ENCODE results near the gene ACSM3.
"Not testable (repeated sequence)": the region's sequence is repeated elsewhere in the genome, so short reads cannot be mapped to it uniquely, and the experiment has no call there.

The ACSM3 gene

DNA sequence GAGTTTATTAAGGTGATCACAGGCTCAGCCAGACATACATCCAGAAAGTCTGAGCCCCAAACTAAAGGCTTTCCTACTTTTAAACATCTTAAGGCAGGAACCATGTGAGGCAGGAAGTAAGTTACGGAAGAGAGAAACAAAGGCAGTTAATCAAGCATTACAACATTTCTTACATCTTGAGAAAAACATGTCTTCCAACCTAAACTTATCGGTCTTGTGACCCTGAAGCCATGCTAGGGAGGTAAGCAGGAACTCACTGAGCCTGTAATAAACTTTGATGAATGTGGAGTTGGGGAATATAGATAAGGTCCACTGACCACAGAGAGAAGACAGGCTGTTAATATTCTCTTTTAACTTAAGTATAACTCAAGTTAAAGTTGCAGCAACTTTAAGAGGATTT lies 3.5 kb upstream of the ACSM3 start:
- TF ChIP-seq, protein P1, sequence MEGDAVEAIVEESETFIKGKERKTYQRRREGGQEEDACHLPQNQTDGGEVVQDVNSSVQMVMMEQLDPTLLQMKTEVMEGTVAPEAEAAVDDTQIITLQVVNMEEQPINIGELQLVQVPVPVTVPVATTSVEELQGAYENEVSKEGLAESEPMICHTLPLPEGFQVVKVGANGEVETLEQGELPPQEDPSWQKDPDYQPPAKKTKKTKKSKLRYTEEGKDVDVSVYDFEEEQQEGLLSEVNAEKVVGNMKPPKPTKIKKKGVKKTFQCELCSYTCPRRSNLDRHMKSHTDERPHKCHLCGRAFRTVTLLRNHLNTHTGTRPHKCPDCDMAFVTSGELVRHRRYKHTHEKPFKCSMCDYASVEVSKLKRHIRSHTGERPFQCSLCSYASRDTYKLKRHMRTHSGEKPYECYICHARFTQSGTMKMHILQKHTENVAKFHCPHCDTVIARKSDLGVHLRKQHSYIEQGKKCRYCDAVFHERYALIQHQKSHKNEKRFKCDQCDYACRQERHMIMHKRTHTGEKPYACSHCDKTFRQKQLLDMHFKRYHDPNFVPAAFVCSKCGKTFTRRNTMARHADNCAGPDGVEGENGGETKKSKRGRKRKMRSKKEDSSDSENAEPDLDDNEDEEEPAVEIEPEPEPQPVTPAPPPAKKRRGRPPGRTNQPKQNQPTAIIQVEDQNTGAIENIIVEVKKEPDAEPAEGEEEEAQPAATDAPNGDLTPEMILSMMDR (IDR thresholded peaks at IDR 0.05; ENCODE audit: borderline replicate concordance, insufficient read depth, low read depth, low read length) = no peak
- H3K4me3 ChIP-seq (ENCODE audit: low read depth, low read length) = no peak overlapping the region

DNA sequence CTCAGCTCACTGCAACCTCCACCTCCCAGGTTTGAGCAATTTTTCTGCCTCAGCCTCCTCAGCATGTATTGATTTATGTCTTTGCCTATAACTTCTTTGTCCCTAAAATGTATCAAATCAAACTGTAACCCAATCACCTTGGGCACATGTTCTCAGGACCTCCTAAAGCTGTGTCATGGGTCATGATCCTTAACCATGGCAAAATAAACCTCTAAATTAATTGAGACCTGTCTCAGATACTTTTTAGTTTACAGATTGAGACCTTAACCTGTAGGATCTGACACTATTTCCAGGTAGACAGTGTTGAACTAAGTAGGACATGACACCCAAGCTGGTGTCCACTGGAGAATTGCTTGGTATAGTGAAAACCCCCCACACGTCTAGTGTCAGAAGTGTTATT lies 2.6 kb upstream of the ACSM3 start:
- no peak overlapping the region for H3K4me3 ChIP-seq (ENCODE audit: low read depth, low read length)
- TF ChIP-seq, protein P1 (IDR thresholded peaks at IDR 0.05; ENCODE audit: borderline replicate concordance, insufficient read depth, low read depth, low read length) = no peak

DNA sequence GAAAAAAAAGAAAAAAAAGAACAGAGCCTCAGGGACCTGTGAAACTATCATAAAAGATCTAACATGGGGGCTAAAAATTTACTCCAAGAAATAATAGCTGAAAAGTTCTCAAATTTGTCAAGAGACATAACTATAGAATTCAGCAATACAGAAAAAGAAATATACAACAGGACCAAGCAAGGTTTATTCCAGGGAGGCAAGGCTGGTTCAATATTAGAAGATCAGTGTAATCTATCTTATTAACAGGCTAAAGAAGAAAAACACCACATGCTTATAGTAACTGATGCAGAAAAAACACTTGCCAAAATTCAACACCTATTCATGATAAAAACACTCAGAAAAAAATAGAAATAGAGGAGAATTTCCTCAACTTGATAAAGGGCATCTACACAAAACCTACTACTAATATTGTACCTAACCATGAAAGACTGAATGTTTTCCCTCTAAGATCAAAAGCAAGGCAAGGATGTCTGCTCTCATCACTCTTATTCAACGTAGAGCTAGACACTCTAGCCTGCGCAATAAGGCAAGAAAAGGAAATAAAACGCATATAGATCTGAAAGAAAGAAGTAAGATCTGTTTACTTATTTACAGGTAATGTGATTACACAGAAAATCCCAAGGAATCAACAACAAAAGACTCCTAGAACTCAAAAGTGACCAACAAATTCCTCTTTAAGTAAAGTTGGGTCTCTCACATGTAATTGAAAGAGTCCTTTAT lies 1.2 kb upstream of the ACSM3 start:
- TF ChIP-seq, protein P1 (IDR thresholded peaks at IDR 0.05; ENCODE audit: borderline replicate concordance, insufficient read depth, low read depth, low read length) = no peak

DNA sequence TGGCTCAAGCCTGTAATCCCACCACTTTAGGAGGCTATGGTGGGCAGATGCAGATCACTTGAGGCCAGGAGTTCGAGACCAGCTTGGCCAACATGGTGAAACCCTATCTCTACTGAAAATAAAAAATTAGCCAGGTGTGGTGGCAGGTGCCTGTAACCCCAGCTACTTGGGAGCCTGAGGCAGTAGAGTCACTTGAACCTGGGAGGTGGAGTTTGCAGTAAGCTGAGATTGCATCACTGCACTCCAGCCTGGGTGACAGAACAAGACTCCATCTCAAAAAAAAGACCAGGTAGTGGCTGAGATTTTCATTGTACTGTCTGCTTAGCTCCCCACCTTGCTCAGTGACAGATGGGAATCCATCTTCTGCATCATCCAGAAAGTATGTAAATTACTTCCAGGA lies 634 bp downstream of the ACSM3 start:
- not testable (repeated sequence) for H3K4me3 ChIP-seq (ENCODE audit: low read depth, low read length)

More for the DNA sequence above, 1.2 kb upstream of the ACSM3 start:
- no peak overlapping the region for H3K4me3 ChIP-seq (ENCODE audit: low read depth, low read length)

DNA sequence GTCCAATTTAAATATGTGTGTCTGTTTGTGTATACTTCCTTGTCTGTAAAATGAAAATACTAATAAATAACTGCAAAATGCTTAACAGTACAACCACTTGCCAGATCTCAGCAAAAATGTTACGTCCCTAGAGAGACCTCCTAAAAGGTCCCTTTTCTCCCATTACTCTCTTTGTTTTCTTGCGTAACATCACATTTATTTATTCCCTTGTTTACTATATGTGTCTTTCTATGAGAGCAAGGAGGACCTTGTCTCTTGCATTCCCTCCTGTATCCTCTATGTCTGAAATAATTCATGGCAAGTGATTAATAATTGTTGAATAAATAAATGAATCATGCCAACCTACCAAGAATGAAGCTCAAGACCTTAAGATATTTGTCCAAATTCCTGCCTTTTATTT lies 1.9 kb downstream of the ACSM3 start:
- no peak overlapping the region for H3K4me3 ChIP-seq (ENCODE audit: low read depth, low read length)
- TF ChIP-seq, protein P1 (IDR thresholded peaks at IDR 0.05; ENCODE audit: borderline replicate concordance, insufficient read depth, low read depth, low read length) = no peak

DNA sequence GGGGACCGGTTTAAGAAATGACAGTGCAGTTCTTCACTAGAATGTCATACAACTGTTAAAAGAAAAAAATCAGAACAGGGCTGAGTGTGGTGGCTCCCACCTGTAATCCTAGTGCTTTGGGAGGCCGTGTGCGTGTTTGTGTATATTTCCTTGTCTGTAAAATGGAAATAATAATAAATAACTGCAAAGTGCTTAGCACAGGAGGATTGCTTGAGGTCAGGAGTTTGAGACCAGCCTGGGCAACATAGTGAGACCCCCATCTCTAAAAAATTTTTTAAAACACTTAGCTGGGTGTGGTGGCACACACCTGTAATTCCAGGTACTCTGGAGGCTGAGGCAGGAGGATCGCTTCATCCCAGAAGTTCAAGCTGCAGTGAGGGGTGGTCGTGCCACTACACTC lies 2.5 kb downstream of the ACSM3 start:
- TF ChIP-seq, protein P1 (IDR thresholded peaks at IDR 0.05; ENCODE audit: borderline replicate concordance, insufficient read depth, low read depth, low read length) = no peak
- no peak overlapping the region for H3K4me3 ChIP-seq (ENCODE audit: low read depth, low read length)

DNA sequence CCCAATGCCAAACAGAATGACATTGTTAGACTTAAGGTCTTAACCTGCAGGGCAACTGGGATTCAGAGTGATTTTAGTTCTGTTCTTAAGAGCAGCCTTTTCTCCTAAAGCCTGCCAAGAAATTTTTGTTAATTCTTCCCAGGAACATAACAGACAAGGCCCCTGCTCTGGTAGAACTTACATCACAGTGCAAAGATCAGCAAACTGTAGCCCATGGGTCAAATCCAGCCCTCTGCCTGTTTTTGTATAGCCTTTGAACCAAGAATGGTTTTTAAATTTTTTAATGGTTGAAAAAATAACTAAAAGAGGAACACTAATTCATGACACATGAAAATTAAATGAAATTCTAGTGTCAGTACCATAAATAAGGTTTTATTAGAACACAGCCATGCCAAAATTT lies 3.8 kb downstream of the ACSM3 start:
- TF ChIP-seq, protein P1 (IDR thresholded peaks at IDR 0.05; ENCODE audit: borderline replicate concordance, insufficient read depth, low read depth, low read length) = no peak
- H3K4me3 ChIP-seq (ENCODE audit: low read depth, low read length) = no peak overlapping the region

Data from GM12875 (cell line).